ENCODE measurements around the gene MMEL1.

Gene MMEL1

DNA sequence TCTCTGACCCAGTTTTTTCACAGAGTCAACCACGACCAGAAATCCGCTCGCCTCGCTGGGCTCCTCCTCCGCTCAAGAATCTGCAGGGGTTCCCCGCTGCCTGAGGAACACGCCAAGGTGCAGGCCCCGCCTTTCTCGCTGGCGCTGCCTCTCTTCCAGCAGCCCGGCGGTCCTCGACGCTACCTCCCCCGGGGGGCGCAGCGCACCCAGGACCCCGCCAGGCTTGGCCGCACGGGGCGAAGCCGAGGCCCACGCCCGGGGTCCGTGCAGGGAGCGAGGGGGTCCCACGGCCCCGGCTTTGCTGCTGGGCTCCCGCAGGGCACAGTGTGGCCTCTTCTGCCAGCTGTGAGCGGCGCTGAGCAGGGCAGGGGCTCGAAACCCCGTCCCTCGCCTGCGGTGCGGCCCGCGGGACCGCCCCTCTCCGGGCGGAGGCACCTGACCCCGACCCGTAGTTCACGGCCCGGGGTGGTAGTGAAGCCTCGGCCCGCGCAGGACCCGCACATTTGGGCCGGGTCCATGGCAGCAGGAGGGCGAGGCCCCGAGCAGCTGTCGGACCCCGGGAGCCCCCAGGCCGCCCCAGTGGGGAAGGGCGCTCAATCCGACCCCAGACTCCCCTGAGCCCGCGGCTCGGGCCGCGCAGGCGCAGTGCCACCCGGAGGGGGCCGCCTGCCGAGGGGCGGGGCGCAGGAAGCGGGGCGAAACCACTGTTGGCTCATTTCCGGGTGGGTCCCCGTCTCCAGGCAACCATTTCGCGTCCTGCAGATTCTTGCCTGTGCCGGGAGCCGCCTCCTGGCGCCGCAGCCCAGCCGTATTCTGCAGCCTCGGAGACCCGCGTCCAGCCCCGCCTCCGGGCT is 10.0 kb upstream of the MMEL1 start:
- DNase-seq (ENCODE audit: low spot score) = peak; percentile 95

DNA sequence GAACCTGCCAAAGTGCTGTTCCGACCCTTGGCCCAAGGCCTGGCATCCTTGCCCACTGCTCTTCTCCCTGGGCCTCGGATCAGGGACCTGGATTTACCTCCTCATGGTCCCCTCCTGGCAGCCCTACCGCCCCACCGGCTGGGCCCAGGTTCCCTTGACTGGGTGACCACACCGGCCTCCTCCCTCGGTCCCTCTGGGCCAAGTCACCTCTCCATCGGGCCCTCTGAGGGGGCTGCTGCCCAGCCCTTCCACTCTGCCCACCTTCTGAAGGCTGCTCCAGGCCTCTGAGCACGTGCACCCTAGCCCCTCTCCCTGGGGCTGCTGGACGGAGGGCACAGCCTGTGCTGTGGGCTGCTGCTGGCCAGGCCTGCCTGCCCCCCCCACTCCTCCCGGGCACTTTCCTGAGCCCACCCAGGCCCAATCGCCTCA is 9.3 kb upstream of the MMEL1 start:
- DNase-seq (ENCODE audit: low spot score) = no peak

GRCh38 chr1:2641381-2642130 is 8.7 kb upstream of the MMEL1 start:
- no peak for DNase-seq (ENCODE audit: low spot score)

GRCh38 chr1:2640626-2641025 is 7.8 kb upstream of the MMEL1 start:
- DNase-seq (ENCODE audit: low spot score) = peak; percentile 26

DNA sequence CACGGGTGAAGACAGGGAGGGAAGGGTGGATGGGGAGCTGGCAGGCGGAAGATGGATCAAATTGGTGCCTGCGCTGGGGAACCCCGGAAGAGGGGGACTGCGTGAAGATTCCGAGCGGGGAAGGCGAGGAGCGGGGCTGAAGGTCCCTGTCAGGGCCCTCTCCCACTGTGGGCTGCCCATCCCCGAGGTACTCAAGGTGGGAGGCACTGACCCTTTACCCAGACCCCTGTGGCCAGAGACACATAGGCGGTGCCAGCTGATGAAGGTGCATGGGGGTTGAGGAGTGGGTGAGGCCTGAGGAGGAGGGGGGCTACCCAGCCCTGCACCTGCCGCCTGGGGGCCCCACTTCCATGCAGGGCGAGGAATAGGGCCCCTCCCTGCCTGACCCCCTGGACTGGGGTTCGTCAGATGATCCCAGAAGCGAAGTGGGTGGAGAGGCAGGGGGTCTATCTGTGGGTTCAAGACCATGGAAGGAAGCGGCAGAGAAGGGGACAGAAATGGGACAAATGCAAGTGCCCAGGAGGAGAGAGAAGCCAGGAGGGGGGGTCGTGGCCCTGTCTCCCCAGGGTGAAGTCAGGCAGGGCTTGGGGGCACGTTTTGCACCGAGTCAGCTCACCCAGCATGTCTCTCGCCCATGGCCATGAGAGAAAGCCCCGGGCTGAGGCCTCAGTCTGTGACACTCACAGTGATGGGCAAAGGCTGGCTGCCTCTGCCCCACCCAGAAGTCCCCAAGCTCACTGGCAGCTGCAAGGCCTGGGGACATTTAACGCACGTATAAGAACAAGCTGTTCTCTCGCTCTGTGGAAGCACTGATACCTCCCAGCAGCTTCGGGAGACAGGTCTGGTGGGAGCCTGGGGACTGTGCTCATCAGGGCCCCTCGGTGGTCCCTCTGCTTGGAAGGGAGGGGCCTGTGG is 7.0 kb upstream of the MMEL1 start:
- DNase-seq (ENCODE audit: low spot score) = peak; percentile 59

- peak; percentile 38 for DNase-seq (ENCODE audit: low spot score)
Measured at GRCh38 chr1:2639203-2639602, 6.4 kb upstream of the MMEL1 start.

GRCh38 chr1:2638466-2639115 is 5.8 kb upstream of the MMEL1 start:
- DNase-seq (ENCODE audit: low spot score) = peak; percentile 62

DNA sequence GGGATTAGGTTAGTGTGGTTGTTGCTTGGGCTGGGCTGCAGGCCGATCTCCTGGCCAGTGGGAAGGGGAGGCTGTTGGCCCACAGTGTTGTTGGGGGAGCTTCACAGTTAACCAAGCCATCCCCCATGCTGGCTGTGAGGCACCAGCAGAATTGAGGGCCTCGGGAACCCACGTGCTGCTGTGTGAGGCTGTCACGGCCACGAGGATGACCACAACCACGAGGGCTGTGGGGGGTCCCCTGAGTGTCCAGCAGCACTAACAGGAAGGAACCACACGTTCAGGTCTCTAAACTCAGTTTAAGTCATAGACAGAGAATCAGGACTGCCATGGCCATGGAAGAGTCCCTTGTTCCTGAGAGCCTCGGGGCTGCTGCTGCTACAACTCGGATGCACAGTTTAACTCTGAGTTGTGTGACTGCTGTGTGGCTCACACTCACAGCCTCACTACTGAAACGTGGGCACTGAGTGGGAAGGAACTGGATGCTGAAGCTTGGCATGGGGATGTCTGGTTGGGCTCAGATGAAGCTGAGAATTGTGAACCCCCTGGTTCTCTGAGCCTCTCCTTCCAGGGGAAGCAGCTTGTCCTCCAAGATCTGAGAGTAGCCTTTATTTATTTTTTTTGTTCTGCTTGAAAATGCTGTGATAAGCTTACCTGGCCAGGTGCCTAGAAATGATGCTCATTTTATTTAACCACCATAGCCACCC is 4.8 kb upstream of the MMEL1 start:
- DNase-seq (ENCODE audit: low spot score) = peak; percentile 57

DNA sequence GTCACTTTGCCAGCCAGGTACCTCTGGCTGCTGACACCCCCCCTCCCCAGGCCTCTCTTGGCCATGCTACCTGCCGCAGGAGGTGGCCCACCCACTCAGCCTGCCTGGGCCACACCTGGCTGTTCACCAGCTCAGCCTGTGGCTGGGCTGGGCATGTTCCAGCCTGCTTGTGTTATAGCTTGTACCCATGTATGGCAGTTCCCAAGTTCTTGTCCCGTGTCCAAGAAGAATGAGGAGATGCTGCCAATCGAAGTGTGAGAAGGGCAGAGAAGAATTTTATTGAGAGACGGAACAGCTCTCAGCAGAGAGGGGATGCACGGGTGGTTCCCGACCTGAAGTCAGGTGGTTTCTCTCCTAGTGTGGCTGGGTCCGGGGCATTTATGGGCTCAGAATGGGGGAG is 3.9 kb upstream of the MMEL1 start:
- DNase-seq (ENCODE audit: low spot score) = peak; percentile 40

- DNase-seq (ENCODE audit: low spot score) = peak; percentile 59
Measured at GRCh38 chr1:2635361-2636010, 2.7 kb upstream of the MMEL1 start.

DNA sequence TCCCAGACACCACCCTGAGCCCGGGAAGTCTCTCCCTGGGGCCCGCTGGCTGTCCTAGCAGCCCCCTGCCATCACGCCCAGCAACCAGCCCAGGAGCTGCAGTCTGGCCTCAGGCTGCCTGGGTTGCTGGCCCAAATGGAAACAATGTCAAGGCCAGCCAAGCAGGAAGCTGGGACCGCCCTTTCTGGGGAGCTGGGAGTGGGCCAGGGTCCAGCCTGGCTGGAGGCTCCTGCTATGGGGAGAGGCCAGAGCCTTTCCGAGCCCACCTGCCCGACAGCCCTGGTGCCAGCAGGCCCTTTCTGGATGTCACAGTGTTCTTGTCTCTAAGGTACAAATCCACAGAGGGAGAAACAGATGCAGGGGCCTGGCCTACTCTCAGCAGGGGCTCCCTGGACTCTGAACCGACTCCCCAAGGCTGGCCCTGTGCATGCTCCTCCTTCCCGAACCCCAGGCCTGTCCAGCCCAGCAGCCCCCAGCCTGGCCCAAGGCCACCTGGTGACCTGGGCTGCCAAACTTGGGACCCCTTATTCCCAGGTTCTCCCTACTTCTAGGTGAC is 1.2 kb upstream of the MMEL1 start:
- DNase-seq (ENCODE audit: low spot score) = peak; percentile 65

- peak; percentile 52 for DNase-seq (ENCODE audit: low spot score)
Measured at GRCh38 chr1:2633366-2633935, 635 bp upstream of the MMEL1 start.

DNA sequence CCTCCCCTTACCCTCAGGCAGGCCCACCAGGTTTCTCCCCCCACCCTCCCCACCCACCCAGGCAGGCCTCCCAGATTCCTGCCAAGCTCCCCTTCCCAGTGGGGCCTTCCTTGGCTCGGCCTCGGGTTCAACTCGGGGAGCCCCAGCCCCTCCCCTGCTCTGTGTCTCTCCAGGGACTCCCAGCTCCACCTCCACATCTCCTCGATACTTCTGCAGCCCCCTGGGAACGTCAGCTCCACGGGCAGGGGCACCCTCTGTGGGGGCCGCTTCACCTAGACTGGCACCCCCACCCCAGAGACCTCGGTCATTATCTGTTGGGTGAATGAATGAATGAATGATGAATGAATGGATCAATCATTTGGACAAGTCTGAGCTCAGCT is 775 bp downstream of the MMEL1 start:
- peak; percentile 46 for DNase-seq (ENCODE audit: low spot score)

GRCh38 chr1:2631136-2632050 is 1.4 kb downstream of the MMEL1 start:
- DNase-seq (ENCODE audit: low spot score) = peak; percentile 48

DNA sequence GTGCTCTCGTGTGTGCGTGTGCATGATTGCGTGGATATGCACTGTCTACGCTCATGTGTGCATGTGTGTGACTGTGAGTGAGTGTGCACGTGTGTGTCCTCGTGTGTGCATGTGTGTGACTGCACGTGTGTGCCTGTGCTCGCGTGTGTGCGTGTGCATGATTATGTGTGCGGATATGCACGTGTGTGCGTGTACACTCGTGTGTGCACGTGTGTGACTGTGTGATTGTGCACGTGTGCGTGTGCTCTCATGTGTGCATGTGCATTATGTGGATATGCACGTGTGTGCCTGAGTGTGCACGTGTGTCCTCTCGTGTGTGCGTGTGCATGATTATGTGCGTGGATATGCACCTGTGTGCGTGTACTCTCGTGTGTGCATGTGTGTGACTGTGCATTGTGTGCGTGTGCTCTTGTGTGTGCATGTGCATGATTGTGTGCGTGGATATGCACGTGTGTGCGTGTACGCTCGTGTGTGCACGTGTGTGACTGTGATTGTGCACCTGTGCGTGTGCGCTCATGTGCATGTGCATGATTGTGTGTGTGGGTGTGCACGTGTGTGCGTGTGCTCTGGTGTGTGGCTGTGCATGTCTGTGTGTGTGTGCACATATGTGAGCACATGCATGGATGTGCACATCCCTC is 2.2 kb downstream of the MMEL1 start:
- DNase-seq (ENCODE audit: low spot score) = peak; percentile 23

GRCh38 chr1:2629627-2630497 is 3.0 kb downstream of the MMEL1 start:
- DNase-seq (ENCODE audit: low spot score) = peak; percentile 47

DNA sequence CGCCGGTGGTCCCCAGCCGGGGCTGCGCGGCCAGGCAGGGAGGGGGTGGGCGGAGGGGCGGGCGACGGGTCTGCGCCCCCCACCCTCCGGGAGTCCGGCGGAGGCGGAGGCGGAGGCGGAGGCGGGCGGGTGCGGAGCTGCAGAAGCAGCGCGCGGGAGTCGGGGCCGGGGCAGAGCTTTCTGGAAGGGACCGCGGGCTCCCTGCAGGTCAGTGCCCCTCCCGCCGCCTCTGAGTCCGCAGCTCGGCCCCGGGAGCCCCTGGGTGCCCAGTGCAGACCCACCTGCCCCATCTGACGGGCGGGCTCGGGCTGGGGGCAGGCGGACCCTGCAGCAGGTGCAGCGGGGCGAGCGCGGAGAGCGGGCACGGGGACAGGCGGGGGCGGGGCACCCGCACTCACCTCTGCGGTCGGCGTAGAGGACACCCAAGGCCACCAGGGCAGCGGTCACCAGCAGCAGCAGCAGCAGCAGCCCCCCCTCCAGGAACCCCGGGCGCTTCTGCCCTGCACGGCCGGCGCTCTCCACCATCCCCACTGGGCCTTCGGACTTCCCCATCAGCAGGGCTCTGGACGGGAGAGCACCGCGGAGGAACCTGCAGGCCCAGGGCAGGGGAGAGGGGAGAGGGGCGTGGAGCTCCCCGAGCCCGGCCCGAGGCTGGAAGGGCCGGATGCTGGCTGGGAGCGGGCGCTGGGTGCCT is 3.7 kb downstream of the MMEL1 start:
- DNase-seq (ENCODE audit: low spot score) = peak; percentile 50

Measured in left forelimb (tissue), 1 donor.